Measurements from ENCODE around the gene CDK4.

CDK4 gene

GRCh38 chr12:57698414-57698813 lies 53.7 kb downstream of the CDK4 start:
- Mint-ChIP-seq H3K36me3 (peaks cover 67% of the 10 kb centered on the region), H3K4me3 (no peak overlapping the region), H3K9me3 (peaks cover 4% of the 10 kb centered on the region), H3K4me1 (peaks cover 27% of the 10 kb centered on the region), H3K27ac (no peak overlapping the region), H3K27me3 (no peaks in the 10 kb centered on the region)
- ATAC-seq = no peak
